ENCODE results near the gene B4GALNT2.

DNA sequence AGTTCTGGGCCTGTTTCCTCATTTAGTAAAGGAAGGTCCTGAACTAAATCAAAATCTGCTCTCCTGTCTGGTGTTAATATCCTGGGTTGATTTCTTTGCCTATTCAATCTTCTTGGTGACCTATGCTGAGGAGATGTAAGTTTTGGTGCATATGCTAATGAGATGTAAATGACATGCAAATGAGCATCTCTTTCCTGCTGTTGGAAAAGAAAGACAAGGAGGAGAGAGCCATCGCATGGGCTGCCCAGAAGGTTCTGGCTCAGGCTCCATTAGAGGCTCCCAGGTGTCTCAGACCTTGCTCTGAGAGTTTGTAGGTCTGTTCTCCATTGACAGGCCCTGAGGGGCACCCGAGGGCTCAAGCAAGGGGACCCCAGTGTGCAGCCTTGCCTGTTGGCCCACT, 81.3 kb downstream of the B4GALNT2 start:
- TF ChIP-seq HDGF (IDR thresholded peaks at IDR 0.05; ENCODE audit: borderline replicate concordance) (no peak), FOXM1 (IDR thresholded peaks at IDR 0.05; ENCODE audit: borderline replicate concordance) (no peak), FOXA1 (IDR thresholded peaks at IDR 0.05) (no peak), SP1 (IDR thresholded peaks at IDR 0.05) (no peak), FOXK2 (IDR thresholded peaks at IDR 0.05) (no peak), NFRKB (IDR thresholded peaks at IDR 0.05) (no peak), LEF1 (IDR thresholded peaks at IDR 0.05; ENCODE audit: borderline replicate concordance) (no peak), L3MBTL2 (conservative IDR thresholded peaks at IDR 0.05) (no peak), BHLHE40 (IDR thresholded peaks at IDR 0.05; ENCODE audit: borderline replicate concordance) (no peak), SUZ12 (IDR thresholded peaks at IDR 0.05) (no peak), TARDBP (IDR thresholded peaks at IDR 0.05) (no peak), ARNT (IDR thresholded peaks at IDR 0.05) (no peak)
- TF ChIP-seq, protein P1, sequence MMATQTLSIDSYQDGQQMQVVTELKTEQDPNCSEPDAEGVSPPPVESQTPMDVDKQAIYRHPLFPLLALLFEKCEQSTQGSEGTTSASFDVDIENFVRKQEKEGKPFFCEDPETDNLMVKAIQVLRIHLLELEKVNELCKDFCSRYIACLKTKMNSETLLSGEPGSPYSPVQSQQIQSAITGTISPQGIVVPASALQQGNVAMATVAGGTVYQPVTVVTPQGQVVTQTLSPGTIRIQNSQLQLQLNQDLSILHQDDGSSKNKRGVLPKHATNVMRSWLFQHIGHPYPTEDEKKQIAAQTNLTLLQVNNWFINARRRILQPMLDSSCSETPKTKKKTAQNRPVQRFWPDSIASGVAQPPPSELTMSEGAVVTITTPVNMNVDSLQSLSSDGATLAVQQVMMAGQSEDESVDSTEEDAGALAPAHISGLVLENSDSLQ (IDR thresholded peaks at IDR 0.05): no peak
